SIG-M5 treated with dmso at 0.1 percent for 504 hours (cell line): ENCODE measurements around the gene SUN2.

Source experiments
- DNase-seq: peaks from one replicate; lab custom pipeline; 2025; ENCODE audit not compliant: unreplicated experiment; lab: John Stamatoyannopoulos, UW

The SUN2 gene

GRCh38 chr22:38755155-38755910 lies 465 bp downstream of the SUN2 start:
- DNase-seq = peak; percentile 58

GRCh38 chr22:38754751-38755154 lies 1.0 kb downstream of the SUN2 start:
- DNase-seq = peak; percentile 88

GRCh38 chr22:38753948-38754750 lies 1.6 kb downstream of the SUN2 start:
- peak; percentile 32 for DNase-seq

- peak; percentile 77 for DNase-seq
Observed at GRCh38 chr22:38751422-38752346, 4.1 kb downstream of the SUN2 start.

GRCh38 chr22:38751066-38751421 lies 4.8 kb downstream of the SUN2 start:
- DNase-seq = no peak

GRCh38 chr22:38750638-38751037 lies 5.2 kb downstream of the SUN2 start:
- no peak for DNase-seq

GRCh38 chr22:38750104-38750503 lies 5.7 kb downstream of the SUN2 start:
- DNase-seq = no peak

- no peak for DNase-seq
Observed at GRCh38 chr22:38748487-38749136, 7.2 kb downstream of the SUN2 start.

- no peak for DNase-seq
Observed at GRCh38 chr22:38745676-38746460, 9.9 kb downstream of the SUN2 start.

- DNase-seq = no peak
Observed at GRCh38 chr22:38744981-38745380, 10.8 kb downstream of the SUN2 start.

- no peak for DNase-seq
Observed at GRCh38 chr22:38742176-38742942, 13.4 kb downstream of the SUN2 start.

- DNase-seq = no peak
Observed at GRCh38 chr22:38741576-38741975, 14.2 kb downstream of the SUN2 start.

GRCh38 chr22:38741166-38741565 lies 14.6 kb downstream of the SUN2 start:
- DNase-seq = no peak

GRCh38 chr22:38740754-38741153 lies 15.0 kb downstream of the SUN2 start:
- no peak for DNase-seq

- DNase-seq = no peak
Observed at GRCh38 chr22:38740116-38740723, 15.6 kb downstream of the SUN2 start.

- no peak for DNase-seq
Observed at GRCh38 chr22:38739300-38740055, 16.3 kb downstream of the SUN2 start.

- no peak for DNase-seq
Observed at GRCh38 chr22:38738475-38739070, 17.2 kb downstream of the SUN2 start.
